Suprapubic skin (tissue), 4 donors: ENCODE data around the gene RASA3. TPM values are rescaled to one million over a fixed set of nuclear protein-coding genes. Genes with fewer than 3 reads are reported as not detected.
"Not testable (repeated sequence)": the region's sequence is repeated elsewhere in the genome, so short reads cannot be mapped to it uniquely, and the experiment has no call there.

Experiments used
- DNase-seq, 2 donors: peaks; one replicate each; pipeline ENCODE4 v3.0.0-alpha.2; 2019; ENCODE audit warnings: low spot score in 2 of 2
- H3K27ac ChIP-seq: fragments of 200-600 bp; sonication (generic); one replicate; pipeline ENCODE4 v1.5.1; 2019
- H3K27me3 ChIP-seq: fragments of 200-600 bp; sonication (generic); one replicate; pipeline ENCODE4 v1.5.1; 2019
- H3K36me3 ChIP-seq: fragments of 200-600 bp; sonication (generic); one replicate; pipeline ENCODE4 v1.5.1; 2019
- H3K4me1 ChIP-seq: fragments of 200-600 bp; sonication (generic); one replicate; pipeline ENCODE4 v1.5.1; 2019
- H3K4me3 ChIP-seq: fragments of 200-600 bp; sonication (generic); one replicate; pipeline ENCODE4 v1.5.1; 2019; ENCODE audit warnings: mild to moderate bottlenecking
- H3K9me3 ChIP-seq: fragments of 200-600 bp; sonication (generic); one replicate; pipeline ENCODE4 v1.5.1; 2019
- EP300 ChIP-seq: sonication (generic); formaldehyde crosslinking; IDR thresholded peaks from one replicate; pipeline ENCODE4 v1.6.1; 2017; ENCODE audit warnings: antibody characterized with exemption
- POLR2A ChIP-seq, 2 donors: fragments of 450-650 bp; IDR thresholded peaks; one replicate each; pipeline ENCODE4 v1.6.1; 2017; ENCODE audit warnings: antibody characterized with exemption in 2 of 2, mild to moderate bottlenecking in 2 of 2, moderate library complexity in 2 of 2
- POLR2AphosphoS5 ChIP-seq, 3 donors: sonication (generic); formaldehyde crosslinking; IDR thresholded peaks; one replicate each; pipeline ENCODE4 v1.6.1; 2017; ENCODE audit warnings: antibody characterized with exemption in 3 of 3
- WGBS: methylation state at CpG from one replicate; pipeline ENCODE4 v1.1.5; 2018; 5-methylcytosine and 5-hydroxymethylcytosine counted together
- total RNA-seq, 4 donors: library from RNA; depleted of rRNA; stranded (reverse); fragments of >200 nt; gene quantifications; one replicate each; pipeline ENCODE4 v1.1.0, GENCODE V29; 2016
- TF ChIP-seq, protein P1 (sequence below), 2 donors: fragments of 200-600 bp in 1 of 2; fragments of 450-650 bp in 1 of 2; sonication (generic) in 1 of 2; IDR thresholded peaks; one replicate each; pipeline ENCODE4 v1.5.1; 2016 to 2019; ENCODE audit warnings: antibody characterized with exemption in 2 of 2, mild to moderate bottlenecking in 1 of 2, moderate library complexity in 1 of 2

The RASA3 gene
- total RNA-seq, 4 donors from 2014 or later, result 15.3 to 37.1 (median 16.4) TPM

DNA sequence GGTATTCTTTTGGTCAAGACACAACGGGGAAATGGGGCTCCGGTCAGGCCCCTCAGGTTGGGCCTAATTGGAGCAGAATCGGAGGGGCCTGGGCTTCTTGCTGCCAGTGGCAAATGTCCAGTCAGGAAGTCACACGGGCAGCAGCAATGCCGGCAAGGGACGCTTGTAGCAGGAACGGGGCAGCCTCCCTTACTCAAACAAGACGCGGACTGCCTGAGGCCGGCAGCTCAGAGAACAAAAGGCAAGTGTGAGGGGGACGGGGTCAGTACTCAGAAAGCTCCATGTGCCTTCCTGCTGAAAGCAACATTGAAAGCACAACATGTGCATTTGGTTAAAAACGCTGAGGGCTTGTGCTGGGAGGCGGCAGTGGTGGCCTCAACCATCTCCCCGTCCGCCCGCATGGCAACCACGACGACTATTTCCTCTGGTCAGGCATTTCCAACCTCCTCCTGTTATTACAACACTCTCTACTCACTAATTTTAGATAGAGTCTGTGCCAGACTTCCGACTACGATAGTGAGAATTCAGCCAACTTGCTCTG, 20.5 kb upstream of the RASA3 start:
- Histone ChIP-seq H3K4me3 (no peak overlapping the region), H3K36me3 (no peaks in the 10 kb centered on the region), H3K9me3 (no peaks in the 10 kb centered on the region), H3K4me1 (peaks cover 12% of the 10 kb centered on the region), H3K27me3 (no peaks in the 10 kb centered on the region), H3K27ac (no peak overlapping the region)
- TF ChIP-seq EP300, result no peak
- TF ChIP-seq POLR2AphosphoS5 (IDR thresholded peaks at IDR 0.05), result no peak
- TF ChIP-seq, protein P1, sequence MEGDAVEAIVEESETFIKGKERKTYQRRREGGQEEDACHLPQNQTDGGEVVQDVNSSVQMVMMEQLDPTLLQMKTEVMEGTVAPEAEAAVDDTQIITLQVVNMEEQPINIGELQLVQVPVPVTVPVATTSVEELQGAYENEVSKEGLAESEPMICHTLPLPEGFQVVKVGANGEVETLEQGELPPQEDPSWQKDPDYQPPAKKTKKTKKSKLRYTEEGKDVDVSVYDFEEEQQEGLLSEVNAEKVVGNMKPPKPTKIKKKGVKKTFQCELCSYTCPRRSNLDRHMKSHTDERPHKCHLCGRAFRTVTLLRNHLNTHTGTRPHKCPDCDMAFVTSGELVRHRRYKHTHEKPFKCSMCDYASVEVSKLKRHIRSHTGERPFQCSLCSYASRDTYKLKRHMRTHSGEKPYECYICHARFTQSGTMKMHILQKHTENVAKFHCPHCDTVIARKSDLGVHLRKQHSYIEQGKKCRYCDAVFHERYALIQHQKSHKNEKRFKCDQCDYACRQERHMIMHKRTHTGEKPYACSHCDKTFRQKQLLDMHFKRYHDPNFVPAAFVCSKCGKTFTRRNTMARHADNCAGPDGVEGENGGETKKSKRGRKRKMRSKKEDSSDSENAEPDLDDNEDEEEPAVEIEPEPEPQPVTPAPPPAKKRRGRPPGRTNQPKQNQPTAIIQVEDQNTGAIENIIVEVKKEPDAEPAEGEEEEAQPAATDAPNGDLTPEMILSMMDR (IDR thresholded peaks at IDR 0.05), result no peak
- no peak for TF ChIP-seq POLR2A (IDR thresholded peaks at IDR 0.05)
- no peak for DNase-seq
- 65% methylated on average over 20 of the region's 20 CpGs for WGBS

DNA sequence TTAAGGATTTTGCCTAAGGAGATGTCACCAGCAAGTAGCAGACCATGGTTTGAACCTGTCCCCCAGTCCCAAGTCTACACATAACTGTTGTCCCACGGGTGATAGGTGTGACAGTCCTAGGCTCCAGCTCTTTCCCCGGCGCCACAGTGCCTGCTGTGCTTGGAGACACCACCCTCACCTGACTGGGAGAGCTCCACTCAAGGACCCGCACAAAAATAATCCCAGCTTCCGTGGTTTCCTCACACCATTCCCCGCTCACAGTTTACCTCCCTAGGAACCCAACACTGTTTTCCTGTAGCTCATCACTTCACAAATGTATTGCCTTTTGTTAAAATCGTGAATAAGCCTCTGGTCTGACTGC, 19.8 kb upstream of the RASA3 start:
- WGBS, result 81% methylated on average over 7 of the region's 7 CpGs
- no peak for DNase-seq
- no peak for TF ChIP-seq POLR2A (IDR thresholded peaks at IDR 0.05)
- TF ChIP-seq, protein P1 (IDR thresholded peaks at IDR 0.05), result no peak
- no peak for TF ChIP-seq EP300
- TF ChIP-seq POLR2AphosphoS5 (IDR thresholded peaks at IDR 0.05), result no peak

DNA sequence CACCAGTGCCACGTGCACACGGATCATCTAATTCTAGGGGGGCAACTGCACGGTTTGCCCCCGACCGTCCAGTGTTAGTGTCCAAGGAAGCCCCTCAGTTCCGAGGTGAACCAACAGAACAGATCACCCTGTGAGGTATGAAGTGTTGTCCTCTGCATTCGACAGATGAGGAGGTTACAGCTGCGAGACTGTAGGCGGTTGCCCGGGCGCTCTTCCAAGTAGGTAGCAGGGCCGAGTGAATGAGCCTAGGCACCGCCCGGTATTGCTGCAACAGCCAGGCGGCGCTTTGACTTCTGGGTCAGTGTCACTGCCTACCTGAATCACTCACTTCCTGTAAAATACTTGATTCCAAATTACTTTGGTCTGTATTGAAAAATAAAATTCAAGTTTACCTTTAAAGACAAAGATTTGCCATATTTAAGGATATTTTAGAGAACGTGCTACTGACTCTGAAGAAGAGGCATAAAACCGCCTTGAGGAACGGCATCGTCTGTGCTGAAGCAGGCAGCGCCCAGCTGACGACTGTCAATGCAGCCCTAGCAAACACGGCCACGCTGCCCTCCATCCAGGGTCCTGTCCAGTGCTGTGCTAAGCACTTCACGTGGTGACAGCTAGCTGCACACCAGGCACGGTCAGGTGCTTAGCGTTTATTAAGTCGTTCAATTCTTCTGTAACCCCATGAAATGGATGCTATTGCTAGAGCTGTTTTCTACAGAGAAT, 19.3 kb upstream of the RASA3 start:
- 69% methylated on average over 27 of the region's 28 CpGs for WGBS
- Histone ChIP-seq H3K9me3 (no peaks in the 10 kb centered on the region), H3K4me1 (peaks cover 12% of the 10 kb centered on the region), H3K4me3 (no peak overlapping the region), H3K27ac (no peak overlapping the region), H3K36me3 (no peaks in the 10 kb centered on the region), H3K27me3 (no peaks in the 10 kb centered on the region)
- peak in 1 of 2 donors; percentile 80 for DNase-seq
- TF ChIP-seq, protein P1 (IDR thresholded peaks at IDR 0.05), result peak in 1 of 2 donors; percentile 20
- no peak for TF ChIP-seq EP300

More for the DNA sequence above, 19.8 kb upstream of the RASA3 start:
- no peaks in the 10 kb centered on the region for H3K36me3 ChIP-seq
- H3K4me1 ChIP-seq, result peaks cover 12% of the 10 kb centered on the region
- H3K4me3 ChIP-seq, result no peak overlapping the region
- H3K27ac ChIP-seq, result no peak overlapping the region
- H3K9me3 ChIP-seq, result no peaks in the 10 kb centered on the region
- H3K27me3 ChIP-seq, result no peaks in the 10 kb centered on the region

DNA sequence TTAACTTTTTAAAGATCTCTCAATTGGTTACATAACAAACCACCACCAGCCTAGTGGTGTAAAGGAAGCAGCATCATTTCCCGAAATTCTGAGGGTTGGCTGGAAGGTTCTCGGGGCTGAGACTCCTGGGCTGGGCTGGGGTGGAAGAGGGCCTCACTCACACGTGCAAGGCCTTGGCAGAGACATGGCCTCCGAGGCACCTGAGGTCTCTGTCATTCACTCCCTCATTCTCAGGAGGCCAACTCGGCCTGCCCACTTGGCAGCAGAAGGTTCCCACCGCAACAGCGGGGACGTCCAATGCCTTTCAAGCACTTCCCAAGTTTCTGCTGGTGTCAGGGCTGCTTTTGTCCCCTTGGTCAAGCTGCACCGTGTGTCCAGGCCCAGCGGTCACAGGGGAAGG, 18.6 kb upstream of the RASA3 start:
- no peaks in the 10 kb centered on the region for H3K9me3 ChIP-seq
- 54% methylated on average over 6 of the region's 10 CpGs for WGBS
- no peak overlapping the region for H3K4me3 ChIP-seq
- DNase-seq, result no peak
- H3K27me3 ChIP-seq, result no peaks in the 10 kb centered on the region
- TF ChIP-seq EP300, result no peak
- TF ChIP-seq, protein P1 (IDR thresholded peaks at IDR 0.05), result no peak
- no peaks in the 10 kb centered on the region for H3K36me3 ChIP-seq
- H3K4me1 ChIP-seq, result peaks cover 12% of the 10 kb centered on the region
- no peak overlapping the region for H3K27ac ChIP-seq

DNA sequence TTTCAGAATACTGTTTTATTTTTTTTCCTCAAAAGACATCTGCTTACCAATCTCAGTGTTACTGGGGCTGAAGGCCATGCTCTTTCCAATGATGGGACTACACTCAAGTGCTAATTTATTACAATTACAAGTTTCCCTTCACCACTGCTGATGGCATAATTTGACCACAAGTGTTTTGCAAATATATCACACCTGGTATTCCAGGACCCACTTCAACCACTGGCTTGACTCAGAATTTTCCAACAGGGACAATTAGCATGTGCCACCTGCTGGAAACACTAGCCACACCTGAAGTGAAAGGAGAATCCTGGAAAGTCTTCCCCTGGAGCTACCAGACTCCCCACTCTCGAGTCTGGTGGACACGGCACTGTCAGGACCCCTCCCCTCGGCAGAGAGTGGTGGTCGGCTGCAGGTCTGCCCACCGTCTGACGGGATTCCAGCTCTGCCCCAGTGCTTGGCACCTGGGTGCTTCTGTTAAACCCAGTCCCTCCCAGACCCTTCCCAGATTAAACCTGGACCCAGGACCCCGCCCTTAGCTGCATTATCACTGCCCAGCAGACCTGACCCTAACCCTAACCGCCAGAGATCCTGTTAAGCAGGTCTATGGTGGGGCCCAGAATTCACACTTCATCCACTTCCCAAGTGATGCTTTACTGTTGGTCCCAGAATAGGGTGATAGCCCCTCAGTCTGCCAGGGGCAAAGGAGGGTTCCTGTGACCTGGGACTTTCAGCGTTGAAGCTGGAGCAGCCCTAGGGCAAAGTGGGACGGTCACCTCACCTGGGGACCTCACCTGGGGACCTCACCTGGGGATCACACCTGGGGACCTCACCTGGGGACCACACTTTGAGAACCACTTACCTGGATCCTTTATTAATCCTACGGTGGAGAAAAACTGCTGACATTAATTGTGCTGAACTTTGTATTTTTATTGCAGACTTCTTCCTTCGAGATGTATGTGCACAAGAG, 17.6 kb upstream of the RASA3 start:
- H3K4me3 ChIP-seq, result no peak overlapping the region
- H3K4me1 ChIP-seq, result peaks cover 12% of the 10 kb centered on the region
- H3K27ac ChIP-seq, result no peak overlapping the region
- H3K27me3 ChIP-seq, result no peaks in the 10 kb centered on the region
- no peaks in the 10 kb centered on the region for H3K36me3 ChIP-seq
- DNase-seq, result no peak
- H3K9me3 ChIP-seq, result no peaks in the 10 kb centered on the region
- 86% methylated on average over 12 of the region's 12 CpGs for WGBS
- TF ChIP-seq EP300 (no peak), POLR2AphosphoS5 (IDR thresholded peaks at IDR 0.05) (no peak), POLR2A (IDR thresholded peaks at IDR 0.05) (no peak)
- TF ChIP-seq, protein P1 (IDR thresholded peaks at IDR 0.05), result no peak

DNA sequence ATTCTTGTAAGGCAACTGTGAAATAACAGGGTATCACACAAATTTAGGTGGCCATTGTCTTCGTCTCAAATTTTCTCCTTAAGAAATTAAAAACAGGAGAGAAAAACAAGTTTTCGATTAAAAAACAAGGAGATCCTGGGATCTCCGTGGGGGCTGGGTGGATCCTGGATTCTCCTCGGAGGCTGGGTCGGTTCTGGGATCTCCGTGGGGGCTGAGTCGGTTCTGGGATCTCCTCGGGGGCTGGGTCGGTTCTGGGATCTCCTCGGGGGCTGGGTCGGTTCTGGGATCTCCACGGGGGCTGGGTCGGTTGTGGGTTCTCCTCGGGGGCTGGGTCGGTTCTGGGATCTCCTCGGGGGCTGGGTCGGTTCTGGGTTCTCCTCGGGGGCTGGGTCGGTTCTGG, 16.5 kb upstream of the RASA3 start:
- 89% methylated on average over 19 of the region's 19 CpGs for WGBS
- DNase-seq, H3K36me3 ChIP-seq, H3K27me3 ChIP-seq, H3K4me3 ChIP-seq, H3K27ac ChIP-seq, H3K9me3 ChIP-seq: not testable (repeated sequence)
- peaks cover 16% of the 10 kb centered on the region for H3K4me1 ChIP-seq
